NCI-H526 (cell line): ENCODE results near the gene PCSK4.
A peak's percentile ranks its signal among the peaks of the same experiment; 100 is the strongest.

Source experiments
- DNase-seq, 2 experiments: peaks; one replicate each; lab custom pipeline; 2025; lab: John Stamatoyannopoulos, UW

The PCSK4 gene

GRCh38 chr19:1438035-1438932 is 51.9 kb downstream of the PCSK4 start, which contains the start of gene RPS15:
Gene RPS15, plus strand, starts transcription at chr19:1438396. Its CDS starts 30 bp downstream, at chr19:1438426.
- DNase-seq: peak; percentile 55 to 90

- no peak for DNase-seq
Observed at GRCh38 chr19:1437609-1438008, 52.5 kb downstream of the PCSK4 start.

DNA sequence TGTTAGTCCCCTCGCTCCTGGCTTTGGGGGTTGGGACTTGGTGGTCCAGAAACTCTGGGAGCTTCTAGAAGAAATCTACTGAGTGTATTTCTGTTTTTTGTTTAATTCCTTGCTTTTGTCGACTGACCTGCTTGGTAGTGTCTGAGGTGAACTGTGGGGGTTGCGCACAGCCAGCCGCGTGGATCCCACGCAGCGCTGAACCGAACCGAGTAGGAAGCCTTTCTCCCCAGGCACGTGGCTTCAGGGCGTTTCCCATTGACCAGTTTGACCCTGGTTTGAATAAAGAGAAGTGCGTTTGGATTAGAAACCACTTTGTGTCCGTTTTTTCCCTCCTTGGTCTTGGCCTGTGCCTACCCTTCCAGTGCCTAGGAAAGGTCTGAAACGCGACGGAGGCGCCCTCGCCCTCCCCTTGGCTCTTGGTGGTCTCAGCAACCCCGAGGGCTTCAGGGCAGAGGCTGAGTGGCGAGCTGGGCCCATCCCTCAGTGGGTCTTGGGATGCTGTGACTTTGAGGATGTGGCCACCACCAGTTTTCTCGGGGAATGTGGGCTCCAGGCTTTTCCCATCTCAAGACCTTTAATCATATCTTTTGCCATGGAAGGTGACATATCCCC is 54.7 kb downstream of the PCSK4 start:
- DNase-seq: no peak

DNA sequence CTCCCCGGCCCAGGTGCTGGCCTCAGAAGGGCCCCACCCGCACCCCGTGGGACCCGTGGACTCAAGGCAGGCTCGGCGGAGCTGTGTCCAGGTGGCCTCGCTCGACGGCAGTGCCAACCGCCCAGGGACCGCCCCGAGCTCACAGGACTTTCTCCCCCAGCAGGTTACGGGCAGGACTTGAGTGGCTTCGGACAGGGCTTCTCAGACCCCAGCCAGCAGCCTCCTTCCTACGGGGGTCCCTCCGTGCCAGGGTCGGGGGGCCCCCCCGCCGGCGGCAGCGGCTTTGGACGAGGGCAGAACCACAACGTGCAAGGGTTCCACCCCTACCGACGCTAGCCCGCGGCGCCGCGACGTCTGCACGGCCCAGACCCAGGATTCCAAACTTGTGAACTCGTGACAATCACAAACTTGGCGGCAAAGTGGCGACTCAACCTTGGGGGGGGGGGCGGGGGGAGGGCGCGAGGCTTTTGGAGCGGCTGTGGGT is 55.5 kb downstream of the PCSK4 start:
- DNase-seq: no peak

DNA sequence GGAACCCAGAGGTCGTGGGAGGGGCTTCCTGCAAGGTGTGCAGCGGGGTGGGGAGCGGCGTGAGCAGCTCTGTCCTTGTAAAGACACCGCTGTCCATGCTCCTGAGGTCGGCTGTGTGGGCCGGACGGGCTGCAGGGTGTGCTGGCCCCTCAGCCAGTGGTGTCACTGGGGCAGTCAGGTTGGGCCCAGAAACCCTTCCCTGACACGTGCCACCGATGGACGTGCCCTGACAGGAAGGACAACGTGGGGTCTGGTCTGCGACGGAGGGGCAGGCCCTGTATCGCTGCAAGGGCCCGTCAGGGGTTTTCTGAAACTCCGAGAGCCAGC is 56.1 kb downstream of the PCSK4 start:
- no peak for DNase-seq

DNA sequence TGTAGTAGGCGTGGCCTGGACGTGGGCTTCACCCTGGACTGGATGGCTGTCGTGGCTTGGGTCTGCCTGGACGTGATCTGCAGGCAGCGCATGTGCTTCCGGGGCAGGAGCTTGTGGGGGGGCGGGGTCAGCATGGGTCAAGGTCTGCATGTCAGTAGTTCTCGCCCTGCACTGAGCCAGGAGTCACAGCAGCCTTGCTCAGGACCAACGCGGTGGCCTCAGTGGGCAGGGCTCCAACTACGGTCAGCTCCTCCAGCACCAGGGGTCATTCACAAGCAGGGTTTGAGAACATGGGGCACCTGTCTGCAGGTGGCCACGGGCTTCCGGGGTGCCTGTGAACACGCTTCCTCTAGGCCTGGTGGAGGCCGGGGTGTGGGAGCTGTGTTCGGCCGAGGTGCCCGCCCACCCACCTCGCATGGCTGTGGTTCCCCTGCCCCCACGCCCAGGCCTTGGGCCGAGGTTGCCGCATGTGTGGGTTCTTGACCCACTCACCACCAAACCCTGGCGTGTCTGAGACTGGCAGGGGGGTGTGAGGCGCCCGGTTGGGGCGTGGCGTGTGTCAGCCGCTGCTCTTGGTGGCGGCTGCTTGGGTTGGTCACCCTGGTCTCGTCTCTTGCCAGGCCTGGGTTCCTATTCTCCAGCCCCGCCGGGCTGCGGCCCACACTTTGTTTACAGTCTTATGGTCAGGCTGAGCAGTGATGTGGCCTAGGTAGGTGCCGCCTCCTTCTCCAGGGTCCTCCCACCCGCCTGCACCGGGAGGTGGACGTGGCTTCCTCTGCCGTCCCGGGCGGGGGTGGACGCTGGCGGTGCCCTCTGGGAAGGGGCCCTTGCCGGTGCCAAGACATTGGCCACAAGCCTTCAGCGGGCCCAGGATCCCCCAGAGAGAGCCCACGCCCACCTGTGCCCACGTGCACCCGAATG is 56.8 kb downstream of the PCSK4 start:
- no peak for DNase-seq

DNA sequence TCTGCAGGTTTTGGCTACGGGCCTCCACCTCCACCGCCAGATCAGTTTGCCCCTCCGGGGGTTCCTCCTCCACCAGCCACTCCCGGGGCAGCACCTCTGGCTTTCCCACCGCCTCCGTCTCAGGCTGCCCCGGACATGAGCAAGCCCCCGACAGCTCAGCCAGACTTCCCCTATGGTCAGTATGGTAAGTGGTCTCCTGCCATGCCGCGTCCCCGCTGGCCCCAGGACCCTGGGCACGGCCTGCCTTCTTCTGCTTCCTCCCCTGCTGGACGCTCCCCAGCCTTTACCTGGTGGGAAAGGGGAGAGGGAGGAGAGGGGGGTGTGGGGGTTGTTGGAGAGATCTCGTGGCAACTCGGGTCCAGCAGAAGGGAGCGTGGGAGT is 57.7 kb downstream of the PCSK4 start:
- DNase-seq: no peak

DNA sequence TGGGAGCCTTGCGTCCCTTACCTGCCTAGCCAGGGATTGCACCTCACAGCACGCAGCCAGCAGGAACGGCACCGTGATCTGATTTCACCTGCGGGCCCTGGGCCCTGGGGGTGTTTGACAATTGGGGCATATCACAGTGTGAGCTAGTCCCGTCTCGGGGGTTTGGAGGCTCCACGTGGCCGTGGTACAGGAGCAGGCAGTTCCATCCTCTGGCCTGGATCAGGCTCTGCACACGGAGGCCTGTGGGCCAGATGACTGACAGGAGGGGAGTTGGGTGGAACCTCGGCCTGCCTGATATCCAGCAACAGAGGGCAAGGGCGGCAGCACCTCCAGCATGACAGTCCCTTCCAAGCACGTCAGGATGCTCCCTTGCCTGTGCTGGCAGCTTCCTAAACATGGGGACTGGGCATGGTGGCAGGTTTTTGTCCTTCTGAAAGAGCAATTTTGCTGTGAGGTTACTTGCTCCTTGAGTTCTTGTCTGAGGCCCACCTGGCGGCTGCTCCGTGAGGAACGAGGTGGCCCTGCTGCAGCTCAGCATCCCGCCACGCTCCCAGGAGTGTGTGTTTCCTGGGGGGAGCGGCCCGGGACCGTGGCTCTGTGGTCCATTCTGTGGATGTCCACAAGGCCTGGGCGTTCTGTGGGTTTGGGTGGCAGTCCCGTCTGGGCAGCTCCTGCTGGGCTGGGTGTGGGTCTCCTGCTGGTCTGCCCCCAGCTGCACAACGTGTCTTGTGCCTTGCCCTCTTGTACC is 58.2 kb downstream of the PCSK4 start:
- DNase-seq: no peak
